ENCODE results near the gene EFCAB6. TPM values are rescaled to one million over a fixed set of nuclear protein-coding genes. Genes with fewer than 3 reads are reported as not detected.

Gene EFCAB6
- total RNA-seq, 1 donor from 2014 or later = 1.8 TPM

DNA sequence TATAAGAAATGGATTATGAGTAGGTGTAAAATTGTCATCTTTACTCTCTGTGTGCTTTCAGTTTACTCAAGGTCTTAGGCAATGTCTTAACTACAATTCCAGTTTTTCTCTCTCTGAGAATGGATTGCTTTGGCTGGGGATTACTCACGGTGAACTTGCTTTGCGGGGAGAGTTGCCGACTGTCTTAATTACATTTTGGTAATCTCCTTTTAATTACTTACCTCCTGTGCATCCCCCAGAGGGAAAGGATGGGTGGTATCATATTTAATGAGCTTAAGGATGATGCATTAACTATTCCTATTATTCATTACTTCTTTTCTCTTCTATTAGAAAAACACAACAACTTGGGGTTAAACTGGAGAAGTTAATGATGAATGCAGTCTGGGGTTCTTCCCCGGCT lies 240.9 kb downstream of the EFCAB6 start:
- DNase-seq = no peak
- intact Hi-C loops (cut with micrococcal nuclease) = no loop called here
- H3K36me3 ChIP-seq = no peaks in the 10 kb centered on the region
- TF ChIP-seq, protein P1, sequence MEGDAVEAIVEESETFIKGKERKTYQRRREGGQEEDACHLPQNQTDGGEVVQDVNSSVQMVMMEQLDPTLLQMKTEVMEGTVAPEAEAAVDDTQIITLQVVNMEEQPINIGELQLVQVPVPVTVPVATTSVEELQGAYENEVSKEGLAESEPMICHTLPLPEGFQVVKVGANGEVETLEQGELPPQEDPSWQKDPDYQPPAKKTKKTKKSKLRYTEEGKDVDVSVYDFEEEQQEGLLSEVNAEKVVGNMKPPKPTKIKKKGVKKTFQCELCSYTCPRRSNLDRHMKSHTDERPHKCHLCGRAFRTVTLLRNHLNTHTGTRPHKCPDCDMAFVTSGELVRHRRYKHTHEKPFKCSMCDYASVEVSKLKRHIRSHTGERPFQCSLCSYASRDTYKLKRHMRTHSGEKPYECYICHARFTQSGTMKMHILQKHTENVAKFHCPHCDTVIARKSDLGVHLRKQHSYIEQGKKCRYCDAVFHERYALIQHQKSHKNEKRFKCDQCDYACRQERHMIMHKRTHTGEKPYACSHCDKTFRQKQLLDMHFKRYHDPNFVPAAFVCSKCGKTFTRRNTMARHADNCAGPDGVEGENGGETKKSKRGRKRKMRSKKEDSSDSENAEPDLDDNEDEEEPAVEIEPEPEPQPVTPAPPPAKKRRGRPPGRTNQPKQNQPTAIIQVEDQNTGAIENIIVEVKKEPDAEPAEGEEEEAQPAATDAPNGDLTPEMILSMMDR (IDR thresholded peaks at IDR 0.05; ENCODE audit: borderline replicate concordance) = no peak
- H3K27ac ChIP-seq (replicated peaks) = no peak overlapping the region
- H3K4me1 ChIP-seq = no peaks in the 10 kb centered on the region
- H3K27me3 ChIP-seq (ENCODE audit: low read depth) = peaks cover 19% of the 10 kb centered on the region
- no peaks in the 10 kb centered on the region for H3K9me3 ChIP-seq (replicated peaks)
- no peak overlapping the region for H3K4me3 ChIP-seq

DNA sequence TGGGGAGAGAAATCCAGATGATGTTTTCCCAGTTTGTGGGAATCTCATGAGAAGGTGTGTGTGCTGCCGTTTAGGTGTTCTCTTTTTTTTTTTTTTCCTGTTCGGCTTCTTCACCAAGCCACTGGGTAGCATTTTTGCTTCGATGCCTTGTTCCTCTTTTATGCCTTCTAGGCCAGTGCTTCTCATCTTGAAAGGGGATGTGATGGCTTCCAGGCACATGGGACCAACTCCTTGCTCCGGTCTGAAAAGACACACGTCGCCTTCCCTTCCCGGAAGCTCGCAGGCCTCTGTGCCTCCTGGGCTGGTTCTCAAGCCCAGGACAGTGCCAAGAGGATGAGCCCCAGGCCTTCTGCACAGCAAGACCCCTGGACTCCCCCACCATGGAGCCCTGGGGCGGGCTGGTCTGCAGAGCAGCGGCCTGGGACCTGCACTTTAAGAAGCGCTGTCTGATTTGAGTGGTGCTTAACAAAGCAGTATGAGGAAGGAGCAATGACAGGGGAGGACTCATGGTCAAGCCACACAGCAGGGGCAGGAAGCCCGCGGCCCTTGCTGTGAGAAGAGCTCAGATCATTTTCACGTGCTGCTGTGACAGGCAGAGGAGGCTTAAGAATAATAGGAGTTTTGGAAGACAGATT lies 241.5 kb downstream of the EFCAB6 start:
- Histone ChIP-seq H3K4me1 (no peaks in the 10 kb centered on the region), H3K4me3 (no peak overlapping the region), H3K27me3 (ENCODE audit: low read depth) (peaks cover 19% of the 10 kb centered on the region), H3K27ac (replicated peaks) (no peak overlapping the region), H3K9me3 (replicated peaks) (no peaks in the 10 kb centered on the region), H3K36me3 (no peaks in the 10 kb centered on the region)
- TF ChIP-seq, protein P1 (IDR thresholded peaks at IDR 0.05; ENCODE audit: borderline replicate concordance) = no peak
- no peak for DNase-seq
- intact Hi-C loops (cut with micrococcal nuclease) = no loop called here

DNA sequence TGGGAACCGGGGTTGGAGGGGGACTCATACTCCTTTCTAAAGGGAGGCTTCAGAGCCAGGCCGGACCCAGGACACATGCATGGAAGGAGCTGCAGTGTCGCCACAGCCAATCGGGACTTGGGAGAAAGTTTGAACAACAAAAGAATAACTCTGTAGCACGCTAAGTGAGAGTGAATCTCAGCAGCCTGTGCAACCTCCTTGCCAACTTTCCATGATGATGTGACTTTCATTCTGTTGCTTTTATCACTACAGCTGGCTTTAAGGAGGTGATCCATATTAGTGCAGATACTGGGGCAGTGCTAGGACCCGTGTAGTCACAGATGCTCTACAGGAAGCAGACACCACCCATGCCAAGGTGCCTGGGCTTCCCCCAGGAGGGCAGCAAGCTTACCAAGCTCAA lies 243.0 kb downstream of the EFCAB6 start:
- TF ChIP-seq, protein P1 (IDR thresholded peaks at IDR 0.05; ENCODE audit: borderline replicate concordance) = no peak
- Histone ChIP-seq H3K4me3 (no peak overlapping the region), H3K27ac (replicated peaks) (no peak overlapping the region), H3K4me1 (no peaks in the 10 kb centered on the region), H3K27me3 (ENCODE audit: low read depth) (peaks cover 28% of the 10 kb centered on the region), H3K9me3 (replicated peaks) (no peaks in the 10 kb centered on the region), H3K36me3 (no peaks in the 10 kb centered on the region)
- intact Hi-C loops (cut with micrococcal nuclease) = no loop called here
- no peak for DNase-seq

DNA sequence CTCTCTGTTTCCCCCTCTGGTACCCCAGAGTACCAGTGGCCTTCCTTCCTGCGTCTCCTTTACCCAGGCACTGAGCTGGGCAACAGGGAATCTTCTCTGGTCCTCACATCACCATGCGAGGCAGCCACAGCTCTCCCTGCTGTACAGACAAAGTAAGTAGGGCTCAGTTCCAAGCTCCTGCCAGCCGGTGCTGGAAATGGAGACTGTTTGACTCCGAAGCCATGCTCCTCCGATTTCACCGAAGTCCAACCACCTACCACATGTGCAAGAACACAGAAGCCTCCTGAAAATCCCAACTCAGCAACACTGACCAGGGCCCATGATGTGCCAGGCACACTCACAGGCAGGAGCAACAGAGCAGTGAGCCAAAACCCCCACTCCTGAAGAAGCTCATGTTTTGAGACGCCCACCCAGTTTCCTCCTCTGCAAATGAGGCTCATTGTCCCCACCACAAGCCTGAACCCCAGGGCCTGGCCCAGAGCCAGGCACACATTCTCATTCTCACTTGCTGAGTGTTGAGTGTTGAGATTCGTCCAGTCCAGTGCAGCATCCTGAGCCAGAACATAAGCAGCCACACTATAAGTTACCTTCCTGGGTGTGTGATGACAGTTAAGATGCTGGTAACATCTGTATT lies 244.3 kb downstream of the EFCAB6 start:
- TF ChIP-seq, protein P1 (IDR thresholded peaks at IDR 0.05; ENCODE audit: borderline replicate concordance) = no peak
- no peak overlapping the region for H3K27ac ChIP-seq (replicated peaks)
- H3K4me1 ChIP-seq = no peaks in the 10 kb centered on the region
- intact Hi-C loops (cut with micrococcal nuclease) = no loop called here
- H3K9me3 ChIP-seq (replicated peaks) = no peaks in the 10 kb centered on the region
- H3K27me3 ChIP-seq (ENCODE audit: low read depth) = peaks cover 35% of the 10 kb centered on the region
- no peak overlapping the region for H3K4me3 ChIP-seq
- no peaks in the 10 kb centered on the region for H3K36me3 ChIP-seq
- no peak for DNase-seq

DNA sequence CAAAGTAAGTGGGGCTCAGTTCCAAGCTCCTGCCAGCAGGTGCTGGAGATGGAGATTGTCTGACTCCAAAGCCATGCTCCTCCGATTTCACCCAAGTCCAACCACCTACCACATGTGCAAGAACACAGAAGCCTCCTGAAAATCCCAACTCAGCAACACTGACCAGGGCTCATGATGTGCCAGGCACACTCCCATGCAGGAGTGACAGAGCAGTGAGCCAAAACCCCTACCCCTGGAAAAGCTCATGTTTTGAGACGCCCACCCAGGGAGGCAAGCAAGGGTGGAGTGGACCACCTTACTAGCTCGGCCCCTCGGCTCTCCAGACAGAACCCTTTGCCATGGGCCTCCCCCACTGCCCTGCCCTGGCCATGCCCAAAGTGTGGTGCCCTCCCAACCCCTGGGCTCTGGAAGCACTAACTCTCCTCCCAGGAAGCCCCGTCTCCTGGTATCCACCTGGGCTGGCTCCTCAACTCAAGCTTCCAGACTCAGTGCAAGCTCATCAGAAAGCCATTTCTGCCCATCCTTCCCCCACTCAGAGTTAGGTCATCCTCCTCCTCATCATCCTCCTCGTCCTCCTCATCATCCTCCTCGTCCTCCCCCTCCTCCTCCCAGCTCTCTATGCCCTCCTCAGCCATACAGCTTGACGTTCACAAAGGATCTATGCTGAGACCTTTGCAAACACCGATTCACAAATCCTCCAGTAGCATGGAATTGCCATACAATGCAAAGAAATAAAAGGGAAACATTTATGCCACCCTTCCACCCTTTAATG lies 245.4 kb downstream of the EFCAB6 start:
- TF ChIP-seq, protein P1 (IDR thresholded peaks at IDR 0.05; ENCODE audit: borderline replicate concordance) = no peak
- no peaks in the 10 kb centered on the region for H3K9me3 ChIP-seq (replicated peaks)
- DNase-seq = no peak
- intact Hi-C loops (cut with micrococcal nuclease) = no loop called here
- peaks cover 30% of the 10 kb centered on the region for H3K27me3 ChIP-seq (ENCODE audit: low read depth)
- no peaks in the 10 kb centered on the region for H3K36me3 ChIP-seq
- H3K4me3 ChIP-seq = no peak overlapping the region
- no peak overlapping the region for H3K27ac ChIP-seq (replicated peaks)
- peaks cover under 1% of the 10 kb centered on the region for H3K4me1 ChIP-seq
